Left lung (tissue), 10 donors: ENCODE measurements around the gene MNX1. TPM values are rescaled to one million over a fixed set of nuclear protein-coding genes. Genes with fewer than 3 reads are reported as not detected.
A peak's percentile ranks its signal among the peaks of the same experiment; 100 is the strongest.

Source experiments
- ATAC-seq: fragments of 200-7000 bp; cut with Tn5 transposase; one replicate; pipeline ENCODE4 v1.9.1; 2020; ENCODE audit warnings: moderate library complexity
- DNase-seq, 4 donors: peaks; one replicate each; pipeline ENCODE4 v3.0.0-alpha.2; 2013 to 2020
- H3K27ac ChIP-seq, 2 donors: fragments of 200-600 bp; sonication (generic) in 1 of 2; one replicate each; pipeline versions ENCODE4 v1.5.0 to v1.8.0; 2020 to 2021
- H3K27me3 ChIP-seq, 2 donors: fragments of 200-600 bp; sonication (generic) in 1 of 2; one replicate each; pipeline versions ENCODE4 v1.5.0 to v1.8.0; 2020 to 2021
- H3K36me3 ChIP-seq, 2 donors: fragments of 200-600 bp; sonication (generic) in 1 of 2; one replicate each; pipeline versions ENCODE4 v1.5.0 to v1.8.0; 2020 to 2021
- H3K4me1 ChIP-seq, 2 donors: fragments of 200-600 bp; one replicate each; pipeline ENCODE4 v1.8.0; 2021
- H3K4me3 ChIP-seq, 2 donors: fragments of 200-600 bp; sonication (generic) in 1 of 2; one replicate each; pipeline versions ENCODE4 v1.5.0 to v1.8.0; 2020 to 2021; ENCODE audit warnings: mild to moderate bottlenecking in 1 of 2
- H3K9me3 ChIP-seq, 2 donors: fragments of 200-600 bp; sonication (generic) in 1 of 2; one replicate each; pipeline versions ENCODE4 v1.5.0 to v1.8.0; 2020 to 2021
- intact Hi-C, 2 donors: fragments of 100-400 bp; cut with DNase I; formaldehyde crosslinking; loops; one replicate each; pipeline versions ENCODE4 v1.11.2 to v1.14.2; 2022
- polyA plus RNA-seq, 6 donors: library from polyadenylated mRNA; unstranded; fragments of 120-200 nt; gene quantifications; one replicate each; pipeline ENCODE4 v1.2.1, GENCODE V29; 2013; ENCODE audit not compliant: insufficient read length in 6 of 6
- total RNA-seq, 2 donors: library from RNA; stranded (reverse); fragmentation: NEBNext Ultra II Directional; extraction: Animal tissue kit (Norgen Biotek cat#: 25700); gene quantifications; one replicate each; pipeline ENCODE4 v1.2.1, GENCODE V29; 2021
- TF ChIP-seq, protein P1 (sequence below), 2 donors: fragments of 200-600 bp; sonication (generic) in 1 of 2; IDR thresholded peaks; one replicate each; pipeline versions ENCODE4 v1.5.0 to v1.8.0; 2021; ENCODE audit warnings: antibody characterized with exemption in 2 of 2
- donor health status: DM: no; HTN: yes; CAD: no.
- donor health status: DM: no; HTN: no; CAD: no.

The MNX1 gene
- total and polyA plus RNA-seq, 8 donors = 0.26 to 0.76 (median 0.47) TPM; not detected in 1

DNA sequence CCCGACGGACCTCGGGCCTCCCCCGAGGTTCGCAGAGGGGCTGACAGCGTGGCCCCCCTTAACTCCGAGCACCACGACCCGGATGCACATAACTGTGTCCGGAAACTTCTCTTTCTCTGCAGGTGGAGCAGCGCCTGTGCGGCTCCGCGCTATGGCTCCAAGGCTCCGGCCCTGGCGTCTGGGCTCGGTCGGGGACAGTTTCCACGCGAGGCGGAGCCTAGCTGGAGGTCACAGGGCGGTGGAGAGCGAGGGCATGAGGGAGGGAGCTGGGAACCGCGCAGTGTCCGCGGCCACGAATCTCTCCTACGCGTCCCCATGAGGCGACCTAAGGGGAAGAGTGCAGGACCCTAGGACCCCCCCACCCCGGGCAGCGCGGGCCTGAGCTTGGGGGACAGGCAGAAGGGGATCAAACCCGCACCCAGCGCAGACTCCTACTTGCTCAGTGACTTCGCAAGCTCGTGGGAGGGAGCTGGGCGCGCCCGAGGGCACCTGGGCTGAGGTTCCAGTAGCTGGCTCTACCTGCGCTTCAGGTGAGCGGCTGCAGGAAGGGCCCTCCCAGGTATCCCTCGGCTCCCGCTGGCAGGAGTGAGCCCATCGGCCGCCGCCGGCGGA is 8.6 kb upstream of the MNX1 start:
- no peaks in the 10 kb centered on the region for H3K9me3 ChIP-seq
- peaks cover 0 to 20% of the 10 kb centered on the region in 2 donors for H3K4me1 ChIP-seq
- H3K27me3 ChIP-seq = peaks cover 99 to 100% of the 10 kb centered on the region in 2 donors
- H3K4me3 ChIP-seq = no peak overlapping the region
- peak in 1 of 4 donors; percentile 70 for DNase-seq
- no peak for ATAC-seq
- intact Hi-C loops = no loop called here
- TF ChIP-seq, protein P1, sequence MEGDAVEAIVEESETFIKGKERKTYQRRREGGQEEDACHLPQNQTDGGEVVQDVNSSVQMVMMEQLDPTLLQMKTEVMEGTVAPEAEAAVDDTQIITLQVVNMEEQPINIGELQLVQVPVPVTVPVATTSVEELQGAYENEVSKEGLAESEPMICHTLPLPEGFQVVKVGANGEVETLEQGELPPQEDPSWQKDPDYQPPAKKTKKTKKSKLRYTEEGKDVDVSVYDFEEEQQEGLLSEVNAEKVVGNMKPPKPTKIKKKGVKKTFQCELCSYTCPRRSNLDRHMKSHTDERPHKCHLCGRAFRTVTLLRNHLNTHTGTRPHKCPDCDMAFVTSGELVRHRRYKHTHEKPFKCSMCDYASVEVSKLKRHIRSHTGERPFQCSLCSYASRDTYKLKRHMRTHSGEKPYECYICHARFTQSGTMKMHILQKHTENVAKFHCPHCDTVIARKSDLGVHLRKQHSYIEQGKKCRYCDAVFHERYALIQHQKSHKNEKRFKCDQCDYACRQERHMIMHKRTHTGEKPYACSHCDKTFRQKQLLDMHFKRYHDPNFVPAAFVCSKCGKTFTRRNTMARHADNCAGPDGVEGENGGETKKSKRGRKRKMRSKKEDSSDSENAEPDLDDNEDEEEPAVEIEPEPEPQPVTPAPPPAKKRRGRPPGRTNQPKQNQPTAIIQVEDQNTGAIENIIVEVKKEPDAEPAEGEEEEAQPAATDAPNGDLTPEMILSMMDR (IDR thresholded peaks at IDR 0.05) = no peak
- no peaks in the 10 kb centered on the region for H3K36me3 ChIP-seq
- H3K27ac ChIP-seq = no peak overlapping the region

DNA sequence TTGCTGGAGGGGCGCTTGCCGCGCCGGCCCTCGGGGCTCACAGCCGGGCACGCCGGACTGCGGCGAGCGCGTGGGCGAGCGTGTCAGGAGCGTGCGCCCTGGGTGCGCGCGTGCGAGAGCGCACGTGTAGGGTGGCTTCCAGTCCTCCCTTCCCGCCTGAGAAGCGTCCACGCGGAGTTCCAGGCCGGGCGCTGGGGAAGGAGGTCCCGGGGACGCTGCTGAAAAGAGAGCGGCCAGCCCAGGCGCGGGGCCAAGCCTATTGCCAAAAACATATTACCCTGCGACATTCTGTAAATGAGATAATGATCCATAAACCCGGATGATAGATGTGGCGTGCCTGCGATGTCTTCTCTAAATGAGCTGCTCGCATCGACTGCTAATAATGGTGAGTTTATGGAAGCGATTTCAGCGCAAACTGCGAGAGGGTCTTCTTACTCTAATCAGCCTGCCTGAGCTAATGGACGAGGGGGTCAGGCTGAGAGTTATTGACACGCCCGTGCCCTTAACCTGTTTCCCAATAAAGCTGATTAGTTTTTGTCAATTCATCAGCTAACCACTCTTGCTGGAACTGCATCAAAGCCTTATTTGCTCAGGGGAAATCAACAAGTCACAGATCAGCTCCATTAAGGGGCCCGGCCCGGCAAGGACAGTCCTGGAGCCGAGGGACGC is 8.0 kb upstream of the MNX1 start:
- TF ChIP-seq, protein P1 (IDR thresholded peaks at IDR 0.05) = no peak
- Histone ChIP-seq H3K27me3 (peaks cover 99 to 100% of the 10 kb centered on the region in 2 donors), H3K36me3 (no peaks in the 10 kb centered on the region), H3K27ac (no peak overlapping the region), H3K4me1 (peaks cover 0 to 20% of the 10 kb centered on the region in 2 donors), H3K9me3 (no peaks in the 10 kb centered on the region), H3K4me3 (no peak overlapping the region)
- intact Hi-C loops = no loop called here
- DNase-seq = no peak
- no peak for ATAC-seq

DNA sequence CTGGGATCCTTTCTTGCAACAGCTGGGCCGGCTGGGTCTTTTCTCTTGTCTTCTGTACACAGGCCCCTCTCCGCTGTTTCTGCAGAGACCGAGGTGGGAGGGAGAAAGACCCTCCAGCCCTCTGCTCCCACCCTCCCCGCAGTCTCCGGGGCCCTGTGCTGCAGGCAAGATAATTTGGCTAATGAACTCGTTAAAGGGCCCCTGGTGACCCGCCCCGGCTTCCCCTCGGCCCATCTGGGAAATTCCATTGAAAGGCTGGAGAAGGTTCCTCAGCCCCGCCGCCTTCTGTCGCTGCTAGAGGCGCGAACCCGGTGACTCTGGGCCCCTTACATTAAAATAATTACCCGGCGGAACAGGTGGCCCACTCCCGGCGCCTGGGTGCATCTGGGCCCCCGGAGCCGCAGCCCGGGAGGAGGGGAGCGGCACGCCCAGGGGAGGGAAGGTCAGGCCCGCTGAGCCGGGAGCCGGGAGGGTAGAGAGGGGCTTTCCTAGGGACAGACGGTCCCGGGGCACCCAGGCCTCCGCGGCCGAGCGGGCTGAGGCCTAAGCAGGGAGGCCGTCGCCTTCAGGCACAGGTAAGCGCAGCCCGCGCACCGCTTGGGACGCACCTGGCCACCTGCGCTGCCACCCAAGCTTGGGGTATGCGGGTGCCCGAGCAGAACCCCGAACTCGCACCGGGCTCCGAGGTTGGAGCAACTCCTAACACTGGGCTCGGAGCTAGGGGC is 7.3 kb upstream of the MNX1 start:
- Histone ChIP-seq H3K27ac (no peak overlapping the region), H3K9me3 (no peaks in the 10 kb centered on the region), H3K4me3 (no peak overlapping the region), H3K27me3 (peaks cover 99 to 100% of the 10 kb centered on the region in 2 donors), H3K4me1 (peaks cover 0 to 20% of the 10 kb centered on the region in 2 donors), H3K36me3 (no peaks in the 10 kb centered on the region)
- DNase-seq = peak in 1 of 4 donors; percentile 61
- TF ChIP-seq, protein P1 (IDR thresholded peaks at IDR 0.05) = no peak
- ATAC-seq = no peak
- intact Hi-C loops = no loop called here

DNA sequence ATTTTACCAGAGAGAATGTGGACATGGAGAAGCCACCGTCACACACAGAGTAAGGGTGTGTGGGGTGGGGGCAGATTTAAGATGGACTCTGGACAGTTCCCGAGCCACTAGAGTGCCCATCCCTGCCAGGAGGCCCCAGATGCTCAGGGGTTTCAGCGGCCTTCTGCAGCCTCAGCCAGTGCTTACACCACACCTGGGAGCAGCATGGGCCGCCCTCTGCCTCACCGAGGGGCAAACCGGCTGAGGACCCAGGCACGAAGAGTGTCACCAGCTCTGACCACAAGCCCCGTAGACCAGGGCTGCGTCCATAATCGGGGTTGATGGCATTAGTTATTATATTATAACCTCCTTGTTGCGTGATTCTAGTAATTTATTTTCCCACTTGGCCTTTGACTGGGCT is 6.7 kb upstream of the MNX1 start:
- Histone ChIP-seq H3K4me3 (no peak overlapping the region), H3K4me1 (peaks cover 0 to 20% of the 10 kb centered on the region in 2 donors), H3K27me3 (peaks cover 99 to 100% of the 10 kb centered on the region in 2 donors), H3K9me3 (no peaks in the 10 kb centered on the region), H3K27ac (no peak overlapping the region), H3K36me3 (no peaks in the 10 kb centered on the region)
- ATAC-seq (no peak), DNase-seq (peak in 1 of 4 donors; percentile 41)
- intact Hi-C loops = no loop called here
- TF ChIP-seq, protein P1 (IDR thresholded peaks at IDR 0.05) = no peak
